ENCODE measurements around the gene LY6G6D.
A peak's percentile ranks its signal among the peaks of the same experiment; 100 is the strongest.

Gene LY6G6D, protein sequence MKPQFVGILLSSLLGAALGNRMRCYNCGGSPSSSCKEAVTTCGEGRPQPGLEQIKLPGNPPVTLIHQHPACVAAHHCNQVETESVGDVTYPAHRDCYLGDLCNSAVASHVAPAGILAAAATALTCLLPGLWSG

DNA sequence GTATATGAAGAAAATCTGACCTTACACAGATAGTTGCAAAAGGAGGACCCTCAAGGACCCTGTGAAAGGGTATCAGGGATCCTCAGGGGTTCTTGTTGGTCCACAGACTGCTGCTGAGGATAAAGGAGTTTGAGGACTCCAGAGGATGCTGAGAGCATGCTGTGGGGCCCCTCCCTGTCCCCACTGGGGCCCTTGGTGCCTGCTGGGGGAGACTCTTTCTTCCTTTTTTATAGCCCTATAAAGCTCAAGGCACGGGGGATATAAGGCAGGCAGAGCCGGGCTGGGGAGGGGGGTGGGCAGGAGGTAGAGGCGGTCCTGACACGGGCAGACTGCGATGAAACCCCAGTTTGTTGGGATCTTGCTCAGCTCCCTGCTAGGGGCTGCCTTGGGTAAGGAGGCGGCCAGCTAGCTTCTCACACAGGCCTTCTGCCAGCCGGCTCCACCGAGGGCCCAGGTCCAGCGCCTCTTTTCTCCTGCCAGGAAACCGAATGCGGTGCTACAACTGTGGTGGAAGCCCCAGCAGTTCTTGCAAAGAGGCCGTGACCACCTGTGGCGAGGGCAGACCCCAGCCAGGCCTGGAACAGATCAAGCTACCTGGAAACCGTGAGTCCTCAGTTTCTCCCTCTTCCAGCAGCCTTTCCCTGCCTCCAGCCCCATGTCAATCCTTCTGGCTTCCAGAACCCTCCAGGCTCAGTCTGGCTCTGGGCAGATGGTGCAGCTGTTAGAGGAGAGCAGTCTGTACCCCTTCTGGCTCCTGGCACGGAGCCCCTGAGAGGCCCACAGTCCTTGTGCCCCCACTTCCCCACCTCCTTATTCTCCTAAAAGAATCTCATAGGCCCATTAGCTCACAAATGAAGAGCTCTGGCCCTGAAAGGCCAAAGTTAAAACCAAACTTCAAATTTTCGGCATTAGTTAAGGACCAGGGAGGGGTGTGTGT lies at the start of gene LY6G6D:
TSS of gene LY6G6D (plus strand) at position 327 of the 937 bp plus-strand sequence. CDS start at position 335, 8 bp downstream.
- no peak for DNase-seq (ENCODE audit: low spot score)
- no peak for FAIRE-seq

DNA sequence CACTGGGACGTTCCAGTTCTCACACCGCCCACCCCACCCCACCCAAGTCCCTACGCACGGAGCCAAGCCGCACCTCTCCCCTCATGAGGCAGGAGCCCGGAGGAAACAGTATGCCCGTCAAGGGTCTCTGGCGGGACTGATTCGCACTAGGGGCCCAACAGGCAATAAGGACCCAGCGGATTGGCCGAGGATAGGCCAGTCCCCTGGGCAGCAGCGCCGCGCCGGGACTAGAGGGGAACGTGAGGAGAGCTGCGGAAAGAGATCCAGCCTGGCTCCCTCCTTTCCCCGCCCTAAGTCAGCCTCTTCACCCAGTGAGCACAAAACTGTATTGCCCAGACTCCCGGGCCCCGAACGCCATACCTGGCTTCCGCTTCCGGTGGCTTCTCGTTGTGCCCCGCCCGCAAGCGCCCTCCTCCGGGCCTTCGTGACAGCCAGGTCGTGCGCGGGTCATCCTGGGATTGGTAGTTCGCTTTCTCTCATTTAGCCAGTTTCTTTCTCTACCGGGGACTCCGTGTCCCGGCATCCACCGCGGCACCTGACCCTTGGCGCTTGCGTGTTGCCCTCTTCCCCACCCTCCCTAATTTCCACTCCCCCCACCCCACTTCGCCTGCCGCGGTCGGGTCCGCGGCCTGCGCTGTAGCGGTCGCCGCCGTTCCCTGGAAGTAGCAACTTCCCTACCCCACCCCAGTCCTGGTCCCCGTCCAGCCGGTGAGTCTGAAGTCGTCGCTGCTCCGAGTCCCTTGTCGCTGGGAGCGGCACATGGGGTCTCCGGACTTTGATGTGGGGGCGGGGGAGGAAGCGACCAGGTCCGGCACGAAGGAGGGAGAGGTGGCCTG lies 49.4 kb upstream of the LY6G6D start, which contains the start of gene CSNK2B:
TSS of gene CSNK2B (plus strand) at position 580 of the 836 bp plus-strand sequence. CDS start 752 bp downstream, outside the sequence.
- DNase-seq (ENCODE audit: low spot score) (peak; percentile 97), FAIRE-seq (no peak)

DNA sequence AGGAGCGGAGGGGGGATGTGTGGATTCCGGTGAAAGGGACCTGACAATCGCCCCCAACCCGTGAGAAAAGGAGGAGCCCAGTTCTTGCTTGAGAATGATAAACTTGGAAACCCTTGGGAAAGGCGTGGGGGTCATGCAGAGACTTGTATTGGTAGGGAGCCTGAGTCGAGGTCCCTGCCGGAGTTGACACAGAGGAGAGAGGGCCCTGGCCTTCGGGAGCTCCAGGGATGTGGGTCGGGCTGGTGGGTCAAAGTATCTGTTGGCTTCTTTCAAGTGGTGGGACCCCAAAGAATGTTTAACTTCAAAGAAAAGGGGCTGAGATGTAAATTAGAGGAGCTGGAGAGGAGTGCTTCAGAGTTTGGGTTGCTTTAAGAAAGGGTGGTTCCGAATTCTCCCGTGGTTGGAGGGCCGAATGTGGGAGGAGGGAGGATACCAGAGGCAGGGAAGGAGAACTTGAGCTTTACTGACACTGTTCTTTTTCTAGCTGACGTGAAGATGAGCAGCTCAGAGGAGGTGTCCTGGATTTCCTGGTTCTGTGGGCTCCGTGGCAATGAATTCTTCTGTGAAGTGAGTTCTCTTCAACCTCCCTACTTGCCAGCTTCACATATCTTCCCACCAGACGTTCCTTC lies 48.7 kb upstream of the LY6G6D start:
- FAIRE-seq (no peak), DNase-seq (ENCODE audit: low spot score) (no peak)

DNA sequence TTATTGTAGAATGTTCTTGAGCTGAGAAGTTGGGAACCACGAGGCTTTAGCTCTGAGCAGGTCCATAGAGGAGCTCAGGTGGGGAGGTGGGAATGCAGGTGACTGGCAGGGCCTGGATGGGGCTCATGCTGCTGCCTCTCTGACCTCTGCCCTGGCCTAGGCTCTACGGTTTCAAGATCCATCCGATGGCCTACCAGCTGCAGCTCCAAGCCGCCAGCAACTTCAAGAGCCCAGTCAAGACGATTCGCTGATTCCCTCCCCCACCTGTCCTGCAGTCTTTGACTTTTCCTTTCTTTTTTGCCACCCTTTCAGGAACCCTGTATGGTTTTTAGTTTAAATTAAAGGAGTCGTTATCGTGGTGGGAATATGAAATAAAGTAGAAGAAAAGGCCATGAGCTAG lies 45.5 kb upstream of the LY6G6D start, which contains the start of gene LY6G5B:
TSS of gene LY6G5B (plus strand) at position 301 of the 400 bp plus-strand sequence. CDS start 975 bp downstream, outside the sequence.
- FAIRE-seq: no peak
- no peak for DNase-seq (ENCODE audit: low spot score)

DNA sequence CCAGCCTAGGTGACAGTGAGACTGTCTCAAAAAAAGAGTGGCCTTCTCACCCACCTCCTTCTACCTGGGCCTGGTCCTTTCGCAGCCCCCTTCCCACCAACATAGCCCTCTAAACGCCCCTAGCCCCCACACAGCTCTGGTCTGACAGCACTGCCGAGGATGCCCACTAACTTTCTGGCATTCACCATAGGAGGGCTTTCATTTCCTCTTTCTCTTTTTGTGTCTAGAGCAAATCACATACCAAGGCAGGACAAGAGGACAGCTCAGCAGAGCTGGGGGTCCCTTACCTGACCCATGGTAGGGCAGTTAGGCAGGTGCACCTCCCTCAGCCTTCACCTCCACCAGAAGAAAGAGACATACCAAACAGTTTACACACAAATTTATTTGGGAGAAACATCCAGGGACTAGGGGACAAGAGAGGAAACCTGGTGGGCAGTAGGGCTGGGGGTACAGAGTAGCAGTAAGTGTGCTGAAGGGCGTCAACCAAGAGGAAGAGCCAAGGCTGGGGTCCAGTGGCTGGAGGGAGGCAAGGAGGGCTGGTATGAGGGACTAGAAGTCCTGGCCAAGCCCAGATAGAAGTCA lies 38.7 kb upstream of the LY6G6D start:
- FAIRE-seq (no peak), DNase-seq (ENCODE audit: low spot score) (no peak)

DNA sequence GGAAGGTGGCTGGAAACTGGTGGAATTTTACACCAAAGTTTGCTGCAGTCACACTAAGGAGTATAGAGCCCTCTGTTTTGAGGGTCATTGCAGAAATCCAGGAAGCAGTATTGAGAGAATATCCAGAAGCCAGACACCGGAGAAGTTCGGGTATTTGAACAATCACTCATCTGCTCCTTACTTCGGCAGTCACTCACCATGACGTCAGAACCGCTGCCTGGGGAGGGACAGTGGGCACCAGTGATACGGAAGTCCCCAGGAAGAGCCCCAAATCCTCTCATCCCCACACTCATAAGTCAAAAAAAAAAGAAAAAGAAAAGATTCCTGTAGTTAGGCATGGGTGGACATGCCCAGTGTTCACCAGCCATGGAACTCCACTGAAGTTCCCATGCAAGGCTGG lies 38.2 kb upstream of the LY6G6D start:
- DNase-seq (ENCODE audit: low spot score): no peak
- no peak for FAIRE-seq

DNA sequence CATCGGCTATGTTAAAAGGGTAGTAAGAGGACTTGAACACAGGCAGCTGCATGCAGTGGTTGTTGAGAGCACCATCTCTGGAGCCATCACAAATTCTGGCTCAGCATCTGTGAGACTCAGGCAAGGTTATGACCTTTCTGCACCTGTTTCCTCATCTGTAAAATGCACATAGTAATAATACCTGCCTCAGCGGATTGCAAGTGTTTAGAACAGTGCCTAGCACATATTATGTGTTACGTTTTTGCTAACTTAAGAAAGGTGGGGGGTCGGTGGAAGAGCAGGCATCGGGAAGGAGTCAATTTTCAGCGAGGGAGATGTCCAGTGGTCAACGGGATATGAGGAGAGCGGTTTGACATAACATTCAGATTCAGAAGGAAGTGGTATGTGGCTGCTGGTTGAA lies 37.2 kb upstream of the LY6G6D start:
- no peak for DNase-seq (ENCODE audit: low spot score)
- FAIRE-seq: no peak

DNA sequence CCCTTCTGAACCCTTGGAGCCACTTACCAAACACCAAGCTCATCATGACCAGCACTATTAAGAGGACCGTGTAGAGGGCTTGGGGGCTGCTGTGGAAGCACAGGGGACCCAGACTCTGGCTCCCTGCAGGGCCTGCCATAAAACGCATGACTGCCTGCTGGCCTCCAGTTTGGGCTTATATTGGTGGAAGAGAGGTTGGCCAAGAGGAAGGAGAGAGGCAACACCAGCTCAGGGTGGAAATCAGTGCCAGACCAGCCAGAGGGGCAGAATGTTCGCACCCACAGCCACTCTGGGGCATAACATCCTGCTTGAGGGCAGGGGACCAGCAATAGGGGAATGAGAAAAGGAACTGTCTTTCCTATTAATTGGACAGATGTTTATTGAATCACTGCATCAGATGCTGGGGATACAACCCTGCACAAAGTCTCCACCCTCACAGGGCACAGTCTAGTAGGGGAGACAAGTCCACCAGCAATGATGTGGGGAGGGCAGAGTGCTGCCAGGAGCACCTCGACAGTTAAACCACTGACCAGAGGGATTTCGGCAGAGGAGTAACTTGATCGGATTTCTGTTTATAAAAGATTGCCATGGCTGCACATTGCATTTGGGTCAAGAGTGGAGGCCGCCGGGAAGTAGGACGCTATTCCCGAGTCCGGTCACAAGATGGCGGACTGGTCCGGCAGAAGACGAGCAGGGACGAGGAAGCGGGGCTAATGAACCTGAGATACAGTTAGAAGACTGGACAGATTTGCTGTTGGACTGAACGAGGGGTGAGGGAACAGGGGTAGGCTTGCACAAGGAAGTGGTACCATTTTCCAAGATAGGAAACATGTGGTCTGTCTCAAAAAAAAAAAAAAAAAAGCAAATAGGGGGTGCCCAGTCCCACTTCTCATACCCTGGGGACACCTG lies 34.7 kb upstream of the LY6G6D start, which contains the start of gene LY6G5C:
TSS of gene LY6G5C (minus strand) at position 842 of the 909 bp plus-strand sequence. CDS start at position 148, 694 bp downstream.
- FAIRE-seq (no peak), DNase-seq (ENCODE audit: low spot score) (peak; percentile 56)

DNA sequence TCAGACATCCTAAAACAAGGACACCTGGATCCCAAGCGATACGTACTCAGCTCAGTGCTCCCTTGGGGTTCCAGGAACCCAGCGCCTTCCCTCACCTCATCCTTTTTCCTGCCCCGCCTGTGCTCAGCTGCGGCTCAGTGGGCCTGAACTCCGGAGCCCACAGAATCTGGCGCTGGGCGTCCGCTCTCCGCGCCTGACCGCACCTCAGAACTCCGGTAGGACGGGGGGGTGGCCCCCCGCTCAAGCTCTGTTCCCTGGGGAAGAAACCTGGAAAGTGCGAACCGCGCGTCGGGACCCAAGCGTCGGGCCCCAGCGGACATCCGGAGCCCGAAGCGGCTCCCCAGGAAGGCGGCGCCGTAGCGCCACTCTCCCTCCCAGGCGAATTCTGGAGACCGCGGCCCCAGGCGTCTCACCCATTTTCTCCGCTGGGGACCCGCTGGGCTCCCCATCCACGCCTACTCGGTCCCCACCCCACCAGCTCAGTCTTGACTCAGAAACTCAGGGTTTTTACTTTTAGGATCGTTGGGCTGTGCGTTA lies 33.9 kb upstream of the LY6G6D start:
- no peak for DNase-seq (ENCODE audit: low spot score)

DNA sequence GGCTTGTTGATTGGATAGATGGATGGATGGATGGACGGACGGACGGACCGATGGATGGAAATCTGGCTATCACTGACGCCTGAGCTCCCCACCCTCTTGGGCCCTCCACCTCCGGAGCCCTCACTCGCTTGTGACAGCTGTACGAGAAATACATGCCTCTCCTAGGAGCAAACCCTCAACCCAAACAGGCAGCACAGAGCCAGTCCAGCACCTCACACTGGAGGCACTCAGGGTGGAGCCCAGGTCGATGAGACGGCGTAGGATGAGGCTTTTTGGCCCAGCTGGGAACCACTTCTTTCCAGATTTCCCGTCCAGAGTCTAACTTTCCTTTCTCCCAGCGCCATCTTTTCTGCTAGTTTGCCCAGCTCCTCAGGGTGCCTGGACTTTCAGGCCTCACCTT lies 31.6 kb upstream of the LY6G6D start:
- DNase-seq (ENCODE audit: low spot score) (no peak), FAIRE-seq (no peak)

More for the DNA sequence above, 33.9 kb upstream of the LY6G6D start:
- FAIRE-seq: no peak

DNA sequence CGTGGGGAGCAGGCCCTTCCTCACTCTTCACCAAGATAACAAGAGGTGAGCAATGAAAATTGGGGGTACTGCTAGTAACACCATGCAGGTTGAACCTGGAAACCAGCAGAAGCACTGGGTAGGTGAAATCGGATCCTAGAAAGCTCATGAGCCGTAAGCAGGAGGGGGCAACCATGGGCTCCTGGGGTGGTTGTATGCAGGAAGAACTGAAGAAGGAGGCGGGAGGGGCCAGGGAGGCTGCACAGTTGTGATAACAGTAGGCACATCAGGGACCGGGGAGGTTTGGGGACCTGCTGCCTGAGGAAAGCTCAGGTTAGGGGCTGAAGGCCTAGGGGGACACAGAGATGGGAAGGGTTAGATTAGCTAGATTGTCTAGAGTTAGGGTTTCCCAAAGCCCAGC lies 28.7 kb upstream of the LY6G6D start:
- FAIRE-seq: no peak

DNA sequence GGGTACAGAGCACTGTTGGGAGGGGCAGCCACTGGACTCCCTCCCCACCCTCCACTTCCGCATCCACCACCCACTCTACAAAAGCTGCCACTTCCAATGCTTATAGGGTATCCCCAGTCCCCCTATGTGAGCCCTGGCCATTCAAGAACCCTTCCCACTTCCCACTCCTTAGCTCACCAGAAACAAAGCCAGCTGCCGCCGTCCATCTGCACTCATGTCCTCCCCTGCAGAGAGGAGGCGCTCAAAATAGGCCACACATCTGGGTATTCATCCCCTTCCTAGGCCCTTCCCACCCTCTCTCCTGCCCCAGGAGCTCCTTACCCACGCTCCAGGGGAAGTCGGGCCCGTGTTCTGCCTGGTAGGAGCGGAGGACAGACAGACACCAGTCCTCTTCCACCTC lies 27.8 kb upstream of the LY6G6D start:
- FAIRE-seq: no peak
- no peak for DNase-seq (ENCODE audit: low spot score)

More for the DNA sequence above, 28.7 kb upstream of the LY6G6D start:
- no peak for DNase-seq (ENCODE audit: low spot score)

DNA sequence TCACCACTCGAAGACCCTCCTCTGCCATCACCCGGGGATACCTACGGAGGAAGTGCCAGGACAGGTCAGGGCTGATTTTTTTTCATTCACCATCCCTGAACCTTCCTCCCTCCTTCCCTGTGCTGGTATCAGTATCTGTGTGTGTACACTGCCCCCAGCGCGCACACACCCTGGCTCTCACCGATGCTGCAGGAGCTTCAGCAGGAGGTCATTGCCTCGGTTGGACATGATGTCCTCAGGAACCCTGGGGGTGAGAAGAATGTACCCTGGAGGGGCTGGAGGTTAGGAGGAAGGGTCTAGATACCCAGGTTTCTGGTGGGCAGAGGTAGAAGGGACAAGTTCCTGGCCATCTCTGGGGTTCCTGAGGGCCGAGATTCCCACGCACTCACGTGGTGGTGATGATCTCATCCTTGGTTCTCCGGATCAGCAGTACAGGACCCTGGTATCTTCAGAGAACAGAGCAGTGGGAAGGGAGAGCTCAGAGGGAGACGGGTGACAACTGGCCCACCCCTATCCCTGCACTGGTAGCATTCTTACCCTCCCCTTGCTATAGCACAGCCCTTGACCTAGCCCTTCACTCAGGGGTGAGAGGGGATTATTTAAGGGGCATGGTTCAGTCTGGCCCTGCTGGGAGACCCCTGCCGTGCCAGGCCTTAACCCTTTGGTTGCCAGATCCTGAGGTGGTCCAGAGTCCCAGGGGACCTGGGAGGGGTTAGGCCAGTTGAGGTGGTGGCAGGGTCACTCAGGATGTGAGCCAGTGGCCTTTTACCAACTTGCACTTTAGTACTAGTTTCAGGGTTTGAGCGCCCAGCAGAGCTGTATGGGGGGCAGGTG lies 27.1 kb upstream of the LY6G6D start:
- no peak for DNase-seq (ENCODE audit: low spot score)
- FAIRE-seq: no peak

DNA sequence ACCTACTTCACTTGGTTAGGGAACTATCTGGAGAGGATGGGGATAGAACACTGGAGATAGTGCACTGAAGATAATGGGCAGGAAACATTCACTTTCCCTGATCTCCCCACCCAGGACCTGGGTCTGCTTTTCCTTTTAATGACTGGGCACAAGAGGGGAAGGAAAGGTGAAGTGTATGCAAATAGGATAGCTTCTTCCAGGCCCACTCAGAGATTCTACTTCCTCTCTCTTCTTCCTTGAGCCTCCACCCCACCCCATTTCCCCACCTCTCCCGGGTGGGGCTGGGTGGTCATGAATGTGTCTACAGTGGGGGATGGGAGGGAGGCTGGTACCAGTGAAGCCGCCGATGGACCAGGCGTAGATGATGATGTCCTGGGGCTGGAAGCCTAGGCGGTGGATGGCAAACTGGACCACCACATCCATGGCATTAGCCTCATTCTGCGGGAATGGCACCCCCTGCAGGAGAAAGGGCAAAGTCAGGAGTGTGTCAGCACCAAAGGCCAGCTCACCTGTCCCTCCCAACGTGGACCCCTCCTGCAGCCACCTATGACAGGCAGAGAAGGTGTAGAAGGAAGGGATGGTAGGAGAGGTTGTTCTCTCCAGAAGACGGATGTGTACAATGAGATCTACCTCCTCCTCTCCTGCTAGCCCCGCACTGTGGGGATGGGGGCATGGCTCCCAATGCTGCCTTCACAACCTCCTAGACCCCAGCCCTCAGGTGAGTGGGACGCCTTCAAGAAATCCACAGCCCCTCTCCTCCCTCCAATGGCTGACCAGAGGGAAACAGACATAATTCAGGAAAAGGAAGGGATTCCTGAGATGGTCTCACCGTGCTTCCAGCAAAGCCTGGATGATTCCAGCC lies 25.7 kb upstream of the LY6G6D start:
- FAIRE-seq (peak; percentile 46), DNase-seq (ENCODE audit: low spot score) (no peak)

DNA sequence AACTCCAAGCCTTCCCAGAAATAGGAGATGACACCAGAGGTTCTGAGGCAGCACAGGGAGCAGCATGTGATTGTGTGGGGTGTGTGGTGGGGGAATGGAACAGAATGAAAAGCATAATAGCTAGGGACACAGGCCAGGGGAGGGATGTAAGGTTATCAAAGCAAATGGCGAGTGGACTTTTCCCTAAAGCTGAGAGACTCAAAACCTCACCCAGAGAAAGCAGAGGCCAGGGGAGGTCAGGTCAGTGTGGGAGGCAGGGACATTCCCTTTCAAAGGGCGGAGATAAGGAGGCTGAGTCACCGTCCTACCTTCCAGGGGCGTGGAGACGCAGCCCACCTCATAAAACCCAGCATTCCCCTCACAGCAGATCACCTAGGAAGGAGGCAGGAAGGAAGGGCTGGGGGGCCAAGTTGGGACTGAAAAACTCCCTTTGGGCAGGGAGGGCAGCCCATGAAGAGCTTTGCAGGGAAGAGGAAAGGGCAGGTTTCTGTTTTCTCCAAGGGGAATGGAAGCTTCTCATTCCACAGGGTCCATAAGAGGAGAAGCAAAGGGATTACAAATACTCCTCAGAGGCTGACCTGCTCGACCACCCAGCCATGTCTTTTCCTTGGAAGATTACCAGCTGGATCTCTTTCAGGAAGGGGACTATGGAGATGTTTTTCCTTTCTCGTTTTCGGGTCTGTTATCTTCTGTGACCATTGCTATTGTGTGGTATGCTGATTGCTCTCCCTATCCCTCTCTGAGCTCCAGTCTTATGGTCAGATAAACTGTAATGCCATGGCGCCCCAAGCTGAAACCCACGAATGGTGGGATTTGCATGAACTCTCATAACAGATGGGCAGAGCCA lies 24.7 kb upstream of the LY6G6D start:
- DNase-seq (ENCODE audit: low spot score) (no peak), FAIRE-seq (no peak)

DNA sequence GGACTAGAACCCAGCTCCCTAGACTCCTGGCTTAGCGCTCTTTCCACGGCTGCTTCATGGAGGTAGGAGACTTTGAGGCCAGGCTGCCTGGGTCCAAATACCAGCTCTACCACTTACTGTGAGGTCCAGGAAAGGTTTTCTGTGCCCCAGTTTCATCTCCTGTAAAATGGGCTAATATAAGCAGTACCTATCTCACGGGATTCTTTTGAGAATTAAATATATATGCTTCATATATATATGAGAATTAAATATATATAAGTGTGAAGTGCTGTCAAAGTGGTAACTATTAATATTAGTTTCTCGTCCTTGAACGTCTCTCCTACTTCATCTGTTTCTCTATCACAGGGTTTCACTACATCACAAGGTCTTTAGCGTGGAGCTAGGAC lies 24.1 kb upstream of the LY6G6D start:
- DNase-seq (ENCODE audit: low spot score): no peak
- FAIRE-seq: no peak

All from urothelium cell line (cell line).